H1 (cell line): ENCODE results near the gene RAN. TPM values are rescaled to one million over a fixed set of nuclear protein-coding genes. Genes with fewer than 3 reads are reported as not detected.

Experiments
- JUND ChIP-seq: IDR thresholded peaks from 2 replicates; pipeline ENCODE4 v1.6.1; 2011; ENCODE audit warnings: mild to moderate bottlenecking, improper control_type of control experiment, low read length
- SAP30 ChIP-seq: fragments of 300-600 bp; sonication (generic); IDR thresholded peaks from 2 replicates; pipeline ENCODE4 v1.7.1; 2012; ENCODE audit warnings: low read length, moderate library complexity, mild to moderate bottlenecking, inconsistent platforms; ENCODE audit not compliant: insufficient read depth, insufficient replicate concordance
- polyA plus RNA-seq, 7 experiments: library from polyadenylated mRNA; depleted of rRNA in 3 of 7; stranded (reverse) in 5 of 7; unstranded in 2 of 7; fragments of >200 nt in 5 of 7; fragments of 200-250 nt in 2 of 7; gene quantifications; 1 replicate in 5 of 7; 2 replicates in 1 of 7; 4 replicates in 1 of 7; pipeline versions ENCODE4 v1.2.1 to v1.2.3, GENCODE V29; 2011 to 2013; ENCODE audit warnings: missing spikeins in 2 of 7, mixed read lengths in 2 of 7
- total RNA-seq: library from RNA; stranded (reverse); fragmentation: NEBNext Ultra II Directional; extraction: Animal tissue kit (Norgen Biotek cat#: 25700); gene quantifications from 2 replicates; pipeline ENCODE4 v1.2.1, GENCODE V29; 2021

The RAN gene
- total and polyA plus RNA-seq, 2 of the 8 experiments (the other 6 are each of a cell fraction or from before 2014, with no cell fraction given) = 2,064 to 2,203 TPM

GRCh38 chr12:130839770-130840404 lies 32.0 kb upstream of the RAN start (continued):
- TF ChIP-seq JUND (no peak), SAP30 (no peak)
